HepG2 (cell line): Measurements from ENCODE around the gene ENDOU. TPM values are rescaled to one million over a fixed set of nuclear protein-coding genes. Genes with fewer than 3 reads are reported as not detected.

Experiments
- ATAC-seq: fragments of 200-7000 bp; cut with Tn5 transposase; 3 replicates; pipeline ENCODE4 v1.9.1; 2020; ENCODE audit warnings: mild to moderate bottlenecking, moderate library complexity
- BruUV-seq: library from RNA; stranded (reverse); fragments of 400-500 nt; replicated peaks from 2 replicates; lab custom pipeline; 2021; lab: Mats Ljungman, UMichigan
- CTCF ChIA-PET: fragments of 300-600 bp; formaldehyde crosslinking; extraction: SDS; loops from one replicate; lab custom pipeline; 2021; ENCODE audit warnings: low total read pairs, inconsistent platforms, low intra/inter-chr PET ratio; lab: Yijun Ruan, JAX
- POLR2A ChIA-PET: fragments of 350-600 bp; sonication (Branson Sonifier 250); formaldehyde crosslinking; loops from one replicate; lab custom pipeline; 2020; ENCODE audit warnings: antibody characterized with exemption, inconsistent platforms; lab: Yijun Ruan, JAX
- DNase-seq: peaks from one replicate; pipeline ENCODE4 v3.0.0-alpha.2; 2015; ENCODE audit warnings: low spot score
- FAIRE-seq: peaks from 3 replicates; lab custom pipeline; 2011; peaks lifted over from hg19 to GRCh38; lab: Jason Lieb, UNC
- H2AFZ ChIP-seq: one replicate; pipeline ENCODE4 v1.6.1; 2011; ENCODE audit warnings: low read length, inconsistent platforms
- H3K27ac ChIP-seq: fragments of 300-600 bp; 3 replicates; pipeline ENCODE4 v1.8.0; 2011; ENCODE audit warnings: mixed run types, mild to moderate bottlenecking, mixed read lengths, low read length, inconsistent platforms; ENCODE audit not compliant: insufficient read depth; ENCODE audit errors: extremely low read length
- H3K27me3 ChIP-seq, 2 experiments: fragments of 200-600 bp in 1 of 2; 2 replicates in 1 of 2; 3 replicates in 1 of 2; pipeline versions ENCODE4 v1.6.0 to v1.8.0; 2011; ENCODE audit warnings: low read length in 2 of 2, mild to moderate bottlenecking in 2 of 2, moderate library complexity in 2 of 2, inconsistent platforms in 1 of 2; ENCODE audit not compliant: insufficient read depth in 2 of 2, control insufficient read depth in 1 of 2
- H3K36me3 ChIP-seq, 2 experiments: fragments of 200-600 bp in 1 of 2; replicated peaks in 1 of 2; 2 replicates in 1 of 2; 3 replicates in 1 of 2; pipeline versions ENCODE4 v1.5.1 to v1.8.0; 2011; ENCODE audit warnings: low read length in 2 of 2, inconsistent platforms in 1 of 2; ENCODE audit not compliant: insufficient read depth in 2 of 2, control insufficient read depth in 1 of 2
- H3K4me1 ChIP-seq: 2 replicates; pipeline ENCODE4 v1.5.1; 2012; ENCODE audit warnings: low read length, inconsistent platforms; ENCODE audit not compliant: insufficient read depth
- H3K4me2 ChIP-seq: 2 replicates; pipeline ENCODE4 v1.6.0; 2011; ENCODE audit warnings: low read depth, low read length, inconsistent platforms
- H3K4me3 ChIP-seq, 3 experiments: fragments of 200-600 bp in 1 of 3; sonication (generic), shearing (Covaris generic) in 1 of 3; replicated peaks in 1 of 3; 2 replicates each; pipeline ENCODE4 v1.5.1; 2011 to 2016; ENCODE audit warnings: low read length in 3 of 3, inconsistent platforms in 2 of 3, low read depth in 2 of 3, mild to moderate bottlenecking in 2 of 3, control low read depth in 1 of 3, mixed read lengths in 1 of 3; ENCODE audit not compliant: insufficient read depth in 1 of 3
- H3K79me2 ChIP-seq: one replicate; pipeline ENCODE4 v1.6.1; 2011; ENCODE audit warnings: low read length, inconsistent platforms; ENCODE audit not compliant: insufficient read depth
- H3K9ac ChIP-seq: 2 replicates; pipeline ENCODE4 v1.6.0; 2011; ENCODE audit warnings: mild to moderate bottlenecking, low read depth, low read length, inconsistent platforms; ENCODE audit not compliant: insufficient read depth
- H3K9me3 ChIP-seq: 2 replicates; pipeline ENCODE4 v1.5.1; 2012; ENCODE audit warnings: mild to moderate bottlenecking, low read length
- H4K20me1 ChIP-seq: 2 replicates; pipeline ENCODE4 v1.6.0; 2011; ENCODE audit warnings: inconsistent platforms, mild to moderate bottlenecking, low read length, moderate library complexity; ENCODE audit not compliant: insufficient read depth
- ARHGAP35 ChIP-seq: sonication (generic); formaldehyde crosslinking; IDR thresholded peaks from 2 replicates; pipeline ENCODE4 v1.9.0; 2022; ENCODE audit warnings: mild to moderate bottlenecking, inconsistent platforms, moderate library complexity, missing genetic modification reagents, borderline replicate concordance
- FOXA3 ChIP-seq: IDR thresholded peaks from 2 replicates; pipeline ENCODE4 v1.6.1; 2016; ENCODE audit warnings: missing genetic modification reagents, missing compliant biosample characterization
- HMG20A ChIP-seq: IDR thresholded peaks from 2 replicates; pipeline ENCODE4 v1.6.1; 2016; ENCODE audit warnings: borderline replicate concordance
- MXD1 ChIP-seq: sonication (generic); formaldehyde crosslinking; IDR thresholded peaks from 2 replicates; pipeline ENCODE4 v1.4.0; 2020; ENCODE audit warnings: mild to moderate bottlenecking, missing genetic modification reagents
- NFYC ChIP-seq: IDR thresholded peaks from 2 replicates; pipeline ENCODE4 v1.6.1; 2016; ENCODE audit warnings: missing genetic modification reagents, missing compliant biosample characterization
- RARA ChIP-seq: IDR thresholded peaks from 2 replicates; pipeline ENCODE4 v1.6.1; 2016; ENCODE audit warnings: missing genetic modification reagents, missing compliant biosample characterization
- SALL1 ChIP-seq: sonication (generic); formaldehyde crosslinking; IDR thresholded peaks from 2 replicates; pipeline ENCODE4 v1.8.0; 2022; ENCODE audit warnings: mild to moderate bottlenecking, missing genetic modification reagents
- SPEN ChIP-seq: sonication (generic); formaldehyde crosslinking; IDR thresholded peaks from 2 replicates; pipeline ENCODE4 v1.5.1; 2020; ENCODE audit warnings: low read depth, mild to moderate bottlenecking, missing genetic modification reagents
- ZIK1 ChIP-seq: sonication (generic); formaldehyde crosslinking; IDR thresholded peaks from 2 replicates; pipeline ENCODE4 v1.5.0; 2020; ENCODE audit warnings: mild to moderate bottlenecking, low read depth, missing genetic modification reagents, borderline replicate concordance
- ZNF24 ChIP-seq: fragments of 450-650 bp; IDR thresholded peaks from 2 replicates; pipeline ENCODE4 v1.6.1; 2017; ENCODE audit warnings: antibody characterized with exemption, mild to moderate bottlenecking
- ZNF318 ChIP-seq: sonication (generic); formaldehyde crosslinking; IDR thresholded peaks from 2 replicates; pipeline ENCODE4 v1.4.0; 2020; ENCODE audit warnings: mild to moderate bottlenecking, missing genetic modification reagents
- ZNF615 ChIP-seq: sonication (generic); formaldehyde crosslinking; IDR thresholded peaks from 2 replicates; pipeline ENCODE4 v1.5.0; 2020; ENCODE audit warnings: mild to moderate bottlenecking, missing genetic modification reagents, borderline replicate concordance
- WGBS: methylation state at CpG from one replicate; pipeline ENCODE4 v1.1.6; 2017; ENCODE audit warnings: low lambda C conversion rate; 5-methylcytosine and 5-hydroxymethylcytosine counted together
- in situ Hi-C: cut with HindIII; loops from 2 replicates; pipeline ENCODE4 v1.10.0; 2017; ENCODE audit warnings: low pct_unique_long_range_greater_than_20kb; ENCODE audit not compliant: extremely low pct_ligation_motif_present
- intact Hi-C: fragments of 100-400 bp; cut with micrococcal nuclease; formaldehyde crosslinking; loops from one replicate; pipeline ENCODE4 v1.10.0; 2022; ENCODE audit not compliant: unreplicated experiment
- polyA plus RNA-seq, 8 experiments: library from polyadenylated mRNA; depleted of rRNA in 3 of 8; stranded (reverse) in 7 of 8; unstranded in 1 of 8; fragments of >200 nt; fragmentation: Illumina TruSeq in 4 of 8; extraction: Trizol in 4 of 8; gene quantifications; 2 replicates each; pipeline versions ENCODE4 v1.2.1 to v1.2.3, GENCODE V29; 2011 to 2016; ENCODE audit warnings: low read depth in 4 of 8, missing spikeins in 1 of 8, mixed read lengths in 1 of 8; ENCODE audit not compliant: insufficient read depth in 1 of 8
- total RNA-seq, 5 experiments: library from RNA; depleted of rRNA; stranded (reverse); fragments of >200 nt; fragmentation: Illumina TruSeq; extraction: Trizol; gene quantifications; 2 replicates each; pipeline ENCODE4 v1.2.3, GENCODE V29; 2016; ENCODE audit warnings: low read depth in 1 of 5
- TF ChIP-seq, protein P1 (sequence below): sonication (generic); formaldehyde crosslinking; IDR thresholded peaks from 2 replicates; pipeline ENCODE4 v1.5.1; 2020; ENCODE audit warnings: mild to moderate bottlenecking, missing genetic modification reagents

ENDOU gene
- total and polyA plus RNA-seq, 2 of the 13 experiments (the other 11 are each of a cell fraction or from before 2014, with no cell fraction given), result not detected

GRCh38 chr12:47768323-47768811 is 43.1 kb upstream of the ENDOU start:
- FAIRE-seq, result peak; percentile 70
- ChIA-PET POLR2A (no interaction called here), CTCF (interaction anchor here (1.7 kb wide), 1 partner anchor 26 kb away, joined by 16 read pairs; no protein-coding TSS in a partner anchor)
- BruUV-seq, result no TSS peak
- Histone ChIP-seq H3K27me3 (peaks cover 4 to 20% of the 10 kb centered on the region in 2 experiments; a peak in 4 of 5 replicates), H3K9ac (no peak overlapping the region), H3K36me3 (no peaks in the 10 kb centered on the region), H3K79me2 (no peaks in the 10 kb centered on the region), H3K4me3 (no peak overlapping the region), H3K4me1 (peaks cover 43% of the 10 kb centered on the region), H2AFZ (no peak overlapping the region), H3K27ac (no peak overlapping the region), H4K20me1 (no peaks in the 10 kb centered on the region), H3K9me3 (no peaks in the 10 kb centered on the region), H3K4me2 (no peak overlapping the region)
- intact Hi-C loops, result no loop called here
- 7% methylated on average over 2 of the region's 2 CpGs for WGBS
- peak; percentile 39 for ATAC-seq
- peak; percentile 86 for DNase-seq
- in situ Hi-C loops, result no loop called here
- TF ChIP-seq ZNF318 (CRISPR knock-in tag) (no peak), RARA (peak; percentile 34; the same call in 1 of the 2 replicates), ARHGAP35 (CRISPR knock-in tag) (no peak), SALL1 (CRISPR knock-in tag) (no peak), HMG20A (CRISPR knock-in tag) (0 out of 2 replicates have a peak, but pooled peaks have one; percentile 29), NFYC (CRISPR knock-in tag) (no peak), ZIK1 (CRISPR knock-in tag) (no peak), ZNF615 (CRISPR knock-in tag) (no peak), FOXA3 (CRISPR knock-in tag) (peak; percentile 71), ZNF24 (no peak), SPEN (CRISPR knock-in tag) (no peak), MXD1 (CRISPR knock-in tag) (no peak)
- TF ChIP-seq, protein P1, sequence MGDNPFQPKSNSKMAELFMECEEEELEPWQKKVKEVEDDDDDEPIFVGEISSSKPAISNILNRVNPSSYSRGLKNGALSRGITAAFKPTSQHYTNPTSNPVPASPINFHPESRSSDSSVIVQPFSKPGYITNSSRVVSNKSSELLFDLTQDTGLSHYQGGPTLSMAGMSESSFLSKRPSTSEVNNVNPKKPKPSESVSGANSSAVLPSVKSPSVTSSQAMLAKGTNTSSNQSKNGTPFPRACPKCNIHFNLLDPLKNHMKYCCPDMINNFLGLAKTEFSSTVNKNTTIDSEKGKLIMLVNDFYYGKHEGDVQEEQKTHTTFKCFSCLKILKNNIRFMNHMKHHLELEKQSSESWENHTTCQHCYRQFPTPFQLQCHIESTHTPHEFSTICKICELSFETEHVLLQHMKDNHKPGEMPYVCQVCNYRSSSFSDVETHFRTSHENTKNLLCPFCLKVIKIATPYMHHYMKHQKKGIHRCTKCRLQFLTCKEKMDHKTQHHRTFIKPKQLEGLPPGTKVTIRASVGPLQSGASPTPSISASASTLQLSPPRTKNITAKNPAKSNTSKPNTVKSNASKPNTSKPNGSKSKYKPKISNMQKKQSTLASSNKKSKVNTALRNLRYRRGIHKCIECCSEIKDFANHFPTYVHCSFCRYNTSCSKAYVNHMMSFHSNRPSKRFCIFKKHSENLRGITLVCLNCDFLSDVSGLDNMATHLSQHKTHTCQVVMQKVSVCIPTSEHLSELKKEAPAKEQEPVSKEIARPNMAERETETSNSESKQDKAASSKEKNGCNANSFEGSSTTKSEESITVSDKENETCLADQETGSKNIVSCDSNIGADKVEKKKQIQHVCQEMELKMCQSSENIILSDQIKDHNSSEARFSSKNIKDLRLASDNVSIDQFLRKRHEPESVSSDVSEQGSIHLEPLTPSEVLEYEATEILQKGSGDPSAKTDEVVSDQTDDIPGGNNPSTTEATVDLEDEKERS (CRISPR knock-in tag), result no peak
